NCI-H345 (cell line): Measurements from ENCODE around the gene GLB1L.
"Not testable (repeated sequence)": the region's sequence is repeated elsewhere in the genome, so short reads cannot be mapped to it uniquely, and the experiment has no call there.

Experiments
- DNase-seq: peaks from one replicate; lab custom pipeline; 2025; lab: John Stamatoyannopoulos, UW

The GLB1L gene

GRCh38 chr2:219280651-219281050 lies 35.4 kb upstream of the GLB1L start:
- no peak for DNase-seq

- no peak for DNase-seq
Measured at GRCh38 chr2:219279916-219280516, 34.8 kb upstream of the GLB1L start.

- peak; percentile 99 for DNase-seq
Measured at GRCh38 chr2:219279151-219279915, 34.1 kb upstream of the GLB1L start, which contains the start of gene DNAJB2. Gene DNAJB2 (plus strand): TSS chr2:219279366. CDS start chr2:219279834, 468 bp downstream.

- DNase-seq: no peak
Measured at GRCh38 chr2:219278655-219279150, 33.5 kb upstream of the GLB1L start.

GRCh38 chr2:219277703-219278654 lies 32.7 kb upstream of the GLB1L start:
- DNase-seq: peak; percentile 80

GRCh38 chr2:219274361-219274921 lies 29.2 kb upstream of the GLB1L start:
- no peak for DNase-seq

GRCh38 chr2:219273937-219274336 lies 28.7 kb upstream of the GLB1L start:
- DNase-seq: no peak

GRCh38 chr2:219272995-219273394 lies 27.8 kb upstream of the GLB1L start:
- no peak for DNase-seq

- no peak for DNase-seq
Measured at GRCh38 chr2:219272356-219272755, 27.1 kb upstream of the GLB1L start.

GRCh38 chr2:219271021-219271420 lies 25.8 kb upstream of the GLB1L start:
- no peak for DNase-seq

GRCh38 chr2:219270055-219270372 lies 24.8 kb upstream of the GLB1L start:
- DNase-seq: no peak

DNA sequence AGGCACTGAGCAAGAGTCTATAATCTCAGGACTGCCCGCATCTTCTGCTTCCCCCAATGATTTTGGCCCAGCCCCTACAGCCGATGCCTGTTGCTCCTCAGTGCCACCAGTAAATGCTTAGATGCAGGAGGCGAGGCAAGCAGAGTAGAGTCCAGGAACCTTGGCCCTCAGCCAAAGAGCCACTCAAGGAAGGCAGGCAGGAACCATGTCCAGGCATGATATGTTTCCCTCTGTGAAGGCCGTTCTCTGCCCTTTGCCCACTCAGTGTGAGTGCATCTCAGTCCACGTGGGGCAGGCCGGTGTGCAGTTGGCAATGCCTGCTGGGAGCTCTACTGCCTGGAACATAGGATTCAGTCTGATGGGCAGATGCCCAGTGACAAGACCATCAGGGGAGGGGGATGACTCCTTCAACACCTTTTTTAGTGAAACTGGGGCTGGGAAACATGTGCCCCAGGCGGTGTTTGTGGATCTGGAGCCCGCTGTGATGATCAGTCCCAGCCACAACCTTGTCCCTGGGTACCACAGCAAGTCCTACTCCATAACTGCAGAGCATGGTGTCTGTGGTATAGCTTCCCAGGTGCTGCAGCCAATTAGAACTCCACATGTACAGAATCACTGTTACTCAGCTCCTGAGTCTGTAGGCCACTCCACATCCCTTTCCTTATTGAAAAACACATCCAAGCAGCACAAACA lies 24.3 kb upstream of the GLB1L start:
- peak; percentile 10 for DNase-seq

- no peak for DNase-seq
Measured at GRCh38 chr2:219268294-219268693, 23.1 kb upstream of the GLB1L start.

DNA sequence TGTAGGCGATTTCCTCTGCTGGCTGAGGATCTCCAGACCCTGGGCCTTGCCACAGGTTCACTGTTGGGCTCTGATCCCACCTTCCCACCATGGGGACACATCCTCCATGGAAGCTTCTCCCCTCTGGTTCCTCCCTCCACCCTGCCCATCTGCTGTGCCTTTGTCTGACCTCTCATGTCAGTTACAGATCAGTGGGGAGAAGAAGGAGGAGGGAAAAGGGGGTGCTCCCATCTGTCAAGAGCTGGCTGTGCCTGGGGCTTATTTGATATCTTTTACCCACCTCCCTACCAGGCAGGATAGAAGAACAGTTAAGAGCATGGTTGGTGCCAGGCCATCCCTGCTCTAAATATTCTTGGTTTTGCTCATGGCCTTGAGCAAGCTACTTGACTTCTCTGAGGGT lies 21.6 kb upstream of the GLB1L start:
- DNase-seq: no peak

GRCh38 chr2:219266232-219266631 lies 21.0 kb upstream of the GLB1L start:
- no peak for DNase-seq

GRCh38 chr2:219261024-219261855 lies 16.0 kb upstream of the GLB1L start:
- no peak for DNase-seq

- not testable (repeated sequence) for DNase-seq
Measured at GRCh38 chr2:219258942-219259341, 13.7 kb upstream of the GLB1L start.

DNA sequence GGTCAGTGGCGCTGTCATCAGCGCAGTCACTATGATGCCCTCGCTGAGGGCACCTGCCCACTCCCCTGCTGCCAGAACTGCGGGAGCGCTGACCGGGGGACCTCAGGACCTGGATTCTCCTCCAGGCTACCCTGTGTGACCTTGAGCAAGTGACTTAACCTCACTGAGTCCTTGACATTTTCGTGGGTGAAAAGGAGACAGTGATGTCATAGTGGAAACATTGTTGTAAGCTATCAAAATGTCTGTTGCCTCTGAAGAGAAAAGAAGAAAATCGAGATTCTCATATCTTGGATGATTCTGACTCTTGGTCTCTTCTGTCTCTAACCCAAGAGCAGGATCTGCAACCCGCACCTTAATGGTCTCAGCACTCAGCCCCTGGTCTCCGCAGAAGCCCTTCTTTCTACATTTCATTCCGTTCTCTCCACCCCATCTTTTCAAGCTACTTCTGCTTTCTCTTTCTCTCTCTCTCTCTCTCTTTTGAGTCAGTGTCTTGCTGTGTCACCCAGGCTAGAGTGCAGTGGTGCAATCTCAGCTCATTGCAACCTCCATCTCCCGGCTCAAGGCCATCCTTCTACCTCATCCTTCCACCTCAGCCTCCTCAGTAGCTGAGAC lies 9.5 kb upstream of the GLB1L start:
- DNase-seq: no peak

- DNase-seq: peak; percentile 84
Measured at GRCh38 chr2:219253753-219254589, 8.7 kb upstream of the GLB1L start, which contains the start of gene TUBA4A. Gene TUBA4A (minus strand): TSS chr2:219253918. CDS start chr2:219253858, 60 bp downstream.
